Measurements from ENCODE around the gene PVALEF. TPM values are rescaled to one million over a fixed set of nuclear protein-coding genes. Genes with fewer than 3 reads are reported as not detected.

PVALEF gene
- total and polyA plus RNA-seq, 8 donors, result 0.11 to 0.74 (median 0.25) TPM; not detected in 2

GRCh38 chr17:81197409-81197795 lies 32.1 kb downstream of the PVALEF start:
- no peak overlapping the region for H3K4me3 ChIP-seq
- peaks cover 0 to 46% of the 10 kb centered on the region in 2 donors for H3K36me3 ChIP-seq
- intact Hi-C loops (cut with DNase I), result no loop called here
- H3K4me1 ChIP-seq, result peaks cover 0 to 22% of the 10 kb centered on the region in 2 donors
- DNase-seq (peak in 1 of 4 donors; percentile 63), ATAC-seq (no peak)
- no peaks in the 10 kb centered on the region for H3K27me3 ChIP-seq
- H3K9me3 ChIP-seq, result no peaks in the 10 kb centered on the region
- H3K27ac ChIP-seq, result no peak overlapping the region
- TF ChIP-seq CTCF (IDR thresholded peaks at IDR 0.05), result no peak

GRCh38 chr17:81197831-81198490 lies 32.7 kb downstream of the PVALEF start:
- intact Hi-C loops (cut with DNase I), result no loop called here
- Histone ChIP-seq H3K4me1 (peaks cover 0 to 22% of the 10 kb centered on the region in 2 donors), H3K9me3 (no peaks in the 10 kb centered on the region), H3K27ac (no peak overlapping the region), H3K27me3 (no peaks in the 10 kb centered on the region), H3K36me3 (peaks cover 0 to 47% of the 10 kb centered on the region in 2 donors), H3K4me3 (no peak overlapping the region)
- DNase-seq (peak in 1 of 4 donors; percentile 69), ATAC-seq (no peak)
- no peak for TF ChIP-seq CTCF (IDR thresholded peaks at IDR 0.05)

GRCh38 chr17:81198826-81199481 lies 33.6 kb downstream of the PVALEF start:
- TF ChIP-seq CTCF (IDR thresholded peaks at IDR 0.05), result no peak
- peaks cover 0 to 54% of the 10 kb centered on the region in 2 donors for H3K36me3 ChIP-seq
- no peak overlapping the region for H3K27ac ChIP-seq
- H3K27me3 ChIP-seq, result no peaks in the 10 kb centered on the region
- no peak overlapping the region for H3K4me3 ChIP-seq
- DNase-seq (no peak), ATAC-seq (no peak)
- intact Hi-C loops (cut with DNase I), result no loop called here
- H3K9me3 ChIP-seq, result no peaks in the 10 kb centered on the region
- peaks cover 0 to 22% of the 10 kb centered on the region in 2 donors for H3K4me1 ChIP-seq

- H3K27ac ChIP-seq, result no peak overlapping the region
- H3K36me3 ChIP-seq, result peaks cover 0 to 52% of the 10 kb centered on the region in 2 donors
- DNase-seq, result no peak
- peaks cover 0 to 22% of the 10 kb centered on the region in 2 donors for H3K4me1 ChIP-seq
- intact Hi-C loops (cut with DNase I), result no loop called here
- no peak for TF ChIP-seq CTCF (IDR thresholded peaks at IDR 0.05)
- ATAC-seq, result no peak
- H3K4me3 ChIP-seq, result no peak overlapping the region
- H3K9me3 ChIP-seq, result no peaks in the 10 kb centered on the region
- no peaks in the 10 kb centered on the region for H3K27me3 ChIP-seq
Measured at GRCh38 chr17:81199482-81199830, 34.1 kb downstream of the PVALEF start.

GRCh38 chr17:81200201-81200600 lies 34.9 kb downstream of the PVALEF start:
- H3K27me3 ChIP-seq, result no peaks in the 10 kb centered on the region
- intact Hi-C loops (cut with DNase I), result loop anchor here in 1 of 2 donors (2.0 kb wide), 1 partner anchor 57 kb away; no protein-coding TSS in a partner anchor
- ATAC-seq (no peak), DNase-seq (no peak)
- no peak overlapping the region for H3K27ac ChIP-seq
- peaks cover 0 to 45% of the 10 kb centered on the region in 2 donors for H3K36me3 ChIP-seq
- peaks cover 0 to 22% of the 10 kb centered on the region in 2 donors for H3K4me1 ChIP-seq
- TF ChIP-seq CTCF (IDR thresholded peaks at IDR 0.05), result no peak
- H3K9me3 ChIP-seq, result no peaks in the 10 kb centered on the region
- no peak overlapping the region for H3K4me3 ChIP-seq

Data from left lung (tissue), 10 donors.